ENCODE measurements around the gene IGF2BP2. TPM values are rescaled to one million over a fixed set of nuclear protein-coding genes. Genes with fewer than 3 reads are reported as not detected.

Gene IGF2BP2
- total RNA-seq, 4 donors from 2014 or later = 3.0 to 13.8 (median 6.8) TPM

DNA sequence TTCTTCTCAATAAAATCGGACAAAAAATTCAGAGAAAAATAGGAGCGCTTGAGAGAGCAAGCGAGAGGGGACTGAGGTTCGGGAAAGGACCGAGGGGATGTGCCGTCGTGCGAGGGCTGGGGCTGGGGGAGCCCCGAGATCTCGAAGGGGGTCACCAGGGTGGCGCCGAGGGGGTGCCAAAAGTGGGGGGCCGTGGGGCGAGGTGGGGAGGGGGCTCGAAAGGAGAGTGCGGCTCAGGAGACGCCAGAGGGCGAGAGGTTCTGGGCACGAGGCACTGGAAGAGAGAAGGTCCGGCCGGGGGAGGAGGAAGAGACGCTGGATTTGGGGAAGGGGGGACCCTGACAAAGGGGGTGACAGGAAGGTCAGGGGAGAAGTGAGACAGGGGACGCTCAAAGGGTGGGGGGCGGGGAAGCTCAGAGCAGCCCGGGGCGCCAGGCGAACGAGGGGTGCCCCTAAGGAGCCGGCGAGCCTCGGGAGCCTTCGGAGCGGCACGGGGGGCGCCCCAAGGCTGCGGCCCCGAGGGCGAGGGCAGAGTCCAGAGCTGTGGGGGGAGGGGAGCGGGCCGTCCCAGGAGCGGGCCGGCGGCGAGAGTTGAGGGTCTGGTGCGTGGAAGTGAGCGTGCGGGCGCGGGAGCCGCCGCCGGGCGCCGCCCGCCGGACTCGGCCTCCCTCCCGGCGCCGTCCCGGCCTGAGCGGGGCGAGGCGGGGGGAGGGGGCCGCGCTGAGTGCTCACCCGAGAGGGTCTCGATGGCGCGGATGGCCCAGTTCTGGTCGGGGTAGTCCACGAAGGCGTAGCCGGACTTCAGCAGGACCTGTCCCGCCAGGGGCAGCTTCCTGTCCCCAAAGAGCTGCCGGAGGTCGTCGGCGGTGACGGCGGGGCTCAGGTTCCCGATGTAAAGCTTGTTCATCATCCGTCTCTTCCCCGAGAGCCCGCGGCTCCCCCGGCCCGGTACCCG is 514 bp downstream of the IGF2BP2 start:
- Histone ChIP-seq H3K4me1 (peaks cover 6 to 48% (median 16%) of the 10 kb centered on the region in 3 donors), H3K9me3 (no peaks in the 10 kb centered on the region), H3K27ac (peak overlapping the region; percentile 78 to 91 (median 84)), H3K36me3 (no peaks in the 10 kb centered on the region), H3K4me3 (peak overlapping the region; percentile 59 to 74 (median 66)), H3K27me3 (peaks cover 0 to 86% (median 14%) of the 10 kb centered on the region in 4 donors)
- intact Hi-C loops (cut with DNase I) = no loop called here
- TF ChIP-seq POLR2A (IDR thresholded peaks at IDR 0.05) = no peak
- TF ChIP-seq, protein P1, sequence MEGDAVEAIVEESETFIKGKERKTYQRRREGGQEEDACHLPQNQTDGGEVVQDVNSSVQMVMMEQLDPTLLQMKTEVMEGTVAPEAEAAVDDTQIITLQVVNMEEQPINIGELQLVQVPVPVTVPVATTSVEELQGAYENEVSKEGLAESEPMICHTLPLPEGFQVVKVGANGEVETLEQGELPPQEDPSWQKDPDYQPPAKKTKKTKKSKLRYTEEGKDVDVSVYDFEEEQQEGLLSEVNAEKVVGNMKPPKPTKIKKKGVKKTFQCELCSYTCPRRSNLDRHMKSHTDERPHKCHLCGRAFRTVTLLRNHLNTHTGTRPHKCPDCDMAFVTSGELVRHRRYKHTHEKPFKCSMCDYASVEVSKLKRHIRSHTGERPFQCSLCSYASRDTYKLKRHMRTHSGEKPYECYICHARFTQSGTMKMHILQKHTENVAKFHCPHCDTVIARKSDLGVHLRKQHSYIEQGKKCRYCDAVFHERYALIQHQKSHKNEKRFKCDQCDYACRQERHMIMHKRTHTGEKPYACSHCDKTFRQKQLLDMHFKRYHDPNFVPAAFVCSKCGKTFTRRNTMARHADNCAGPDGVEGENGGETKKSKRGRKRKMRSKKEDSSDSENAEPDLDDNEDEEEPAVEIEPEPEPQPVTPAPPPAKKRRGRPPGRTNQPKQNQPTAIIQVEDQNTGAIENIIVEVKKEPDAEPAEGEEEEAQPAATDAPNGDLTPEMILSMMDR (IDR thresholded peaks at IDR 0.05) = no peak
- WGBS, 2 donors = 1% methylated on average over 25 to 38 of the region's 89 CpGs
- no peak for DNase-seq

- peak overlapping the region; percentile 59 to 74 (median 66) for H3K4me3 ChIP-seq
- peaks cover 6 to 48% (median 16%) of the 10 kb centered on the region in 3 donors for H3K4me1 ChIP-seq
- DNase-seq = no peak
- H3K27me3 ChIP-seq = peaks cover 0 to 93% (median 14%) of the 10 kb centered on the region in 4 donors
- 3 to 4% methylated on average over 15 to 16 of the region's 84 CpGs for WGBS, 2 donors
- no peaks in the 10 kb centered on the region for H3K9me3 ChIP-seq
- intact Hi-C loops (cut with DNase I) = no loop called here
- no peak for TF ChIP-seq POLR2A (IDR thresholded peaks at IDR 0.05)
- TF ChIP-seq, protein P1 (IDR thresholded peaks at IDR 0.05) = no peak
- no peaks in the 10 kb centered on the region for H3K36me3 ChIP-seq
- peak overlapping the region; percentile 78 to 91 (median 84) for H3K27ac ChIP-seq
These were observed 1.5 kb downstream of the IGF2BP2 start for GRCh38 chr3:185823078-185824044.

- H3K36me3 ChIP-seq = no peaks in the 10 kb centered on the region
- intact Hi-C loops (cut with DNase I) = no loop called here
- peak overlapping the region in 3 of 4 donors; percentile 59 to 74 (median 70) for H3K4me3 ChIP-seq
- 25 to 27% methylated on average over 9 of the region's 9 CpGs for WGBS, 2 donors
- TF ChIP-seq, protein P1 (IDR thresholded peaks at IDR 0.05) = no peak
- TF ChIP-seq POLR2A (IDR thresholded peaks at IDR 0.05) = no peak
- peaks cover 6 to 48% (median 16%) of the 10 kb centered on the region in 3 donors for H3K4me1 ChIP-seq
- H3K27ac ChIP-seq = peak overlapping the region in 2 of 4 donors; percentile 82 to 86
- peaks cover 0 to 97% (median 14%) of the 10 kb centered on the region in 4 donors for H3K27me3 ChIP-seq
- no peaks in the 10 kb centered on the region for H3K9me3 ChIP-seq
- DNase-seq = no peak
These were observed 2.4 kb downstream of the IGF2BP2 start for GRCh38 chr3:185822221-185823000.

DNA sequence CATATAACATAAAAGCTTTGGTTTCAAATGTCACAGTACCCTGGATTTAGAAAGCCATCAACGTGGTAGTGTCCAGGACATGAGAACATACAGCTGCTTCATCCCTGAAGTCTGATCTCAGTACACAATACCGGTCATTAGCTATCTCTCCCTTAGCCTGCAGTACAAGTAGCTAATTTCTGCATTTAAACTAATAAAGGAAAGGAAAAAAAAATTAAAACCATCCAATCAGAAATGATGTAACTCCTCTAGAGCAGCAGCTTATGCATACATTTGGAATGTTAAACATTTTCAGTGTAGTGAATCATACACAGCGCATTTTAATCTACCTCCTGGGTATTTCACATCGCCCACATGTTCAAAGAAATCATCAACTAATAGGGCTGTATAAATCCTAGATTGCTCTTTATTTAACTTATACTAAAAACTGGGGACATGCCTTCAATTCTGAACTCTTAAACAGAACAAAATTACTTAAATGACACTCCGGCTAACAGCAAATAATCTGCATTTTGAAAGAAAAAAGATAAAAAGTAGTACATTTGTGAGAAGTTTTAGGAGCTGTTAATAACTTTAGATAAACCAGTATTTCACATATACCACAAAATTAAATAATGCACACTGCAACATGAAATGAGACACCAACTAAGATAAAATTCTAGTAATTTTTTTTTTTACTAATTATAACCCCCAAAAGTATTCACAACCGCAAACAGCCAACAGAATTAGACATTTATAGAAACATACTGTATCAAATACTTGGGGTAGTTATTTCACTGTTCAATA is 3.7 kb downstream of the IGF2BP2 start:
- Histone ChIP-seq H3K4me1 (peaks cover 6 to 41% (median 16%) of the 10 kb centered on the region in 3 donors), H3K27me3 (peaks cover 0 to 96% (median 14%) of the 10 kb centered on the region in 4 donors), H3K27ac (no peak overlapping the region), H3K4me3 (no peak overlapping the region), H3K36me3 (no peaks in the 10 kb centered on the region), H3K9me3 (no peaks in the 10 kb centered on the region)
- DNase-seq = no peak
- intact Hi-C loops (cut with DNase I) = no loop called here
- no peak for TF ChIP-seq POLR2A (IDR thresholded peaks at IDR 0.05)
- TF ChIP-seq, protein P1 (IDR thresholded peaks at IDR 0.05) = no peak
- 53 to 58% methylated on average over 6 of the region's 6 CpGs for WGBS, 2 donors

Measured in esophagus squamous epithelium (tissue), 5 donors.